ENCODE results near the gene TBRG4.
A peak's percentile ranks its signal among the peaks of the same experiment; 100 is the strongest.
"Not testable (repeated sequence)": the region's sequence is repeated elsewhere in the genome, so short reads cannot be mapped to it uniquely, and the experiment has no call there.

TBRG4 gene

DNA sequence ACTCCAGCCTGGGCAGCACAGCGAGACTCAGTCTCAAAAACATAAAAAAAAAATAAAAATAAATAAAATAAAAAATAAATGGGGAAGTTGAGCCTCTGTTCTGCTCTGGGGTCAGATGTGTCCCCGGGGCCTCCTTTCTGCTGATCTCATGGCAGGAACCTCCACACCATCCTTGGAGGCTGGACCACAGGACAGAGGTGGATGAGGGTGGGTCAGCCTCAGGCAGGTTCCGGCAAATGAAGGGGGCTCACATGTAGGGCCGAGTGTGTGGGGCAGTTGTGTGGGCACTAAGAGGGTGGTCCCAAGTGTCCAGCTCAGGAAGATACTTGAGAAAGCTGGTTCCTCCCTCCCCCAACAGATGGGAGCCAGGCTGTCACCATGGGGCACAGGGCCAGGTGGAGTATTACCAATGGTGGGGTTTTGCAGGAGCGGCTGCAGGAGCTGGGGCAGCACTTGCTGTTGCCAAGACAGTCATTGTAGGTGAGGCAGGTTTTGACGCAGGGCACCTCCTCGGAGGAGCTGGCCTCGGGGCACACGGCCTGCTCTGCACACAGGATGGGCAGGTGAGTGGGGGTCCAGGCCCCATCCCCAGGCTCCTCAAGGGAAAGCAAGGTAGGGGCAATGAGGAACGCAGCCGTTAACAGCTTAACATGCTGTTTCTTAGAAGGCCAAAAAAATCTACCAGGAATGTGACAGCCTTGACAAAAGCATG is 13.9 kb upstream of the TBRG4 start:
- no peak overlapping the region for H3K27ac ChIP-seq (ENCODE audit: low read length)
- H3K4me1 ChIP-seq (ENCODE audit: insufficient read depth, low read length) = peaks cover 10% of the 10 kb centered on the region; the same call in 1 of the 2 replicates
- no peak overlapping the region for H3K4me3 ChIP-seq (ENCODE audit: low read length)
- no peaks in the 10 kb centered on the region for H3K9me3 ChIP-seq (ENCODE audit: insufficient read depth, low read depth, low read length)
- H3K9ac ChIP-seq (ENCODE audit: low read depth, low read length) = no peak overlapping the region
- no peaks in the 10 kb centered on the region for H3K27me3 ChIP-seq (ENCODE audit: insufficient read depth, low read length)
- H3K36me3 ChIP-seq (ENCODE audit: insufficient read depth, low read depth, low read length) = no peaks in the 10 kb centered on the region

DNA sequence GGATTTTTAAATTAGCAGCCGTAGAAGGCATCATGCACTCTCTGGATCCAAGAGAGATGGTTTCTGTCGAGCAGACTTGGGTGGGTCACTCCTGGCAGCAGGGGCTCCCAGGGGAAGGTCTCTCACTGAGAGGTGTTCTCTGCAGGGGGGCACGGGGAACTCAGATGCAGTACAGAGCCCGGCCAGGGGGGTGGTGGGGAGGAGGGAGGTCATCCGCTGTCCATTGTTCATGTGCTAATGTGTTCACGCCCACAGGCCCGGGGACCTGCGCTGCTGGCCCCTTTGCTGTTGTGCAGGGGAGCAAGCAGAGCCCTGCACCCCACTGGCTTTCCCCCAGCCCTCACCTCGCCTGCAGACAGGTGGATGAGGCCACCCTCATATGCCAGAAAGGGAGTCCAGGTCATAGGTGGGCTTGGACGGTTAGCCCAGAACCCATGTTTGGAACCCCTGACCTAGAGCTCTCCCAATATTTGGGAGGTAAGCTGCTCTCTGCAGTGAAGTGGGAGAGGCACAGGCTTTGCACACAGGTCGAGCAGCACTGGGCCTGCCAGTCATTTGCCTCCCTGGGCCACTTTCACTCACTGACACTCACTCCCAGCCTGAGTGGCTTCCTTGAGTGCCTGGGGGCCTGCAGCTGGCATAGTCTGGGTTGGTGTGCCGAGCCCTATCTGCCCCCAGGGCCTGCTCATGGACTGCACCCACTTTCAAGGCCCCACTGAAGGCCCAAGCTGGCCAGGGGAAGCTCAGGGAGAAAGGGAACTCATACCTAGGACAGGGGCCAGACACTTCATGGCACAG is 12.6 kb upstream of the TBRG4 start:
- H3K9me3 ChIP-seq (ENCODE audit: insufficient read depth, low read depth, low read length) = no peaks in the 10 kb centered on the region

GRCh38 chr7:45122975-45123860 is 11.7 kb upstream of the TBRG4 start:
- Histone ChIP-seq H3K27ac (ENCODE audit: low read length) (no peak overlapping the region), H3K9ac (ENCODE audit: low read depth, low read length) (no peak overlapping the region), H3K27me3 (ENCODE audit: insufficient read depth, low read length) (no peaks in the 10 kb centered on the region), H3K4me3 (ENCODE audit: low read length) (no peak overlapping the region), H3K4me1 (ENCODE audit: insufficient read depth, low read length) (peaks cover 10% of the 10 kb centered on the region; the same call in 1 of the 2 replicates), H3K36me3 (ENCODE audit: insufficient read depth, low read depth, low read length) (no peaks in the 10 kb centered on the region), H3K9me3 (ENCODE audit: insufficient read depth, low read depth, low read length) (no peaks in the 10 kb centered on the region)

More for the DNA sequence above, 12.6 kb upstream of the TBRG4 start:
- Histone ChIP-seq H3K27ac (ENCODE audit: low read length) (no peak overlapping the region), H3K36me3 (ENCODE audit: insufficient read depth, low read depth, low read length) (no peaks in the 10 kb centered on the region), H3K9ac (ENCODE audit: low read depth, low read length) (no peak overlapping the region), H3K4me1 (ENCODE audit: insufficient read depth, low read length) (peaks cover 10% of the 10 kb centered on the region; the same call in 1 of the 2 replicates), H3K27me3 (ENCODE audit: insufficient read depth, low read length) (no peaks in the 10 kb centered on the region), H3K4me3 (ENCODE audit: low read length) (no peak overlapping the region)

DNA sequence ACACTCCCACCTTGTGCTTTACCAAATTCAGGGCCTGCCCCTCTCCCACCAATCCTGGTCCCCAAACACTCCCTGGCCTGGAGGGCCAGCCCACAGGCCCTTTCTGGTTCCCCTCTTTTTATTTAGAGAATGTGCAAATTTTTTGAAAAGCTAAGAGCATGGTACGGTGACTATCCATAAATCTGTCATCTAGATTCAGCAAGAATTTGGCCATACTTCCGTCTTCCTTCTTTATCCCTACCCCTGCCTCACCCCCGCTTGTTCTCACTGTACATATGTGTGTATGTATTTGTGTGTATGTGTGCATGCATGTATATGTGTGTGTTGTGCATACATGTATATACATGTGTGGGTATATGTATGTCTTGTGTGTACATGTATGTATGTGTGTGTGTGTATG is 8.1 kb upstream of the TBRG4 start:
- peaks cover 10% of the 10 kb centered on the region; the same call in 1 of the 2 replicates for H3K4me1 ChIP-seq (ENCODE audit: insufficient read depth, low read length)
- H3K4me3 ChIP-seq (ENCODE audit: low read length) = no peak overlapping the region
- peaks cover 15% of the 10 kb centered on the region; the same call in 1 of the 2 replicates for H3K27me3 ChIP-seq (ENCODE audit: insufficient read depth, low read length)
- H3K9ac ChIP-seq (ENCODE audit: low read depth, low read length) = no peak overlapping the region
- H3K36me3 ChIP-seq (ENCODE audit: insufficient read depth, low read depth, low read length) = no peaks in the 10 kb centered on the region
- no peak overlapping the region for H3K27ac ChIP-seq (ENCODE audit: low read length)
- H3K9me3 ChIP-seq (ENCODE audit: insufficient read depth, low read depth, low read length) = no peaks in the 10 kb centered on the region

DNA sequence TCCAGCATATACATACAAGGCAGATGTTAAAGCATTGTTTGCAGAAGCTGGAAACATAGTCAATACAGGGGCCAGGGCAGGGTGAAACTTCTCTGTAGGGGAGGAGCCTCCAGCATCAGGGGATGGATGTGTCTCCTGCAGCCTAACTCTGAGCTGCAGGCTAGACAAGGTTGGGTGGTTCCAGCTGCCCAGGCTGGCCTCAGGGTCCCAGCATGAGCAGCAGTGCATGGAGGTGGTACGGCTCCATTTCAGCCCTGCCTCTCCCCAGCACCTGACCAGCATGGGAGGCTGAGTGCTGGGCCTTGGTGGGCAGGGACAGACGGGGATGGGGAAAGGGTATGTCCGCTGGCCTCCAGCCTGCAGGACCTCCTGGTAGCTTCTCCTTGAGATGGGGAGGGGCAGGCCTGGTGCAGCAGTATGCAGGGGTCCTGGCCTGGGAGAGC is 7.4 kb upstream of the TBRG4 start:
- Histone ChIP-seq H3K27me3 (ENCODE audit: insufficient read depth, low read length) (peaks cover 20% of the 10 kb centered on the region; the same call in 1 of the 2 replicates), H3K9me3 (ENCODE audit: insufficient read depth, low read depth, low read length) (no peaks in the 10 kb centered on the region), H3K4me3 (ENCODE audit: low read length) (no peak overlapping the region), H3K4me1 (ENCODE audit: insufficient read depth, low read length) (peaks cover 6% of the 10 kb centered on the region; the same call in 1 of the 2 replicates), H3K27ac (ENCODE audit: low read length) (no peak overlapping the region), H3K9ac (ENCODE audit: low read depth, low read length) (no peak overlapping the region), H3K36me3 (ENCODE audit: insufficient read depth, low read depth, low read length) (no peaks in the 10 kb centered on the region)

DNA sequence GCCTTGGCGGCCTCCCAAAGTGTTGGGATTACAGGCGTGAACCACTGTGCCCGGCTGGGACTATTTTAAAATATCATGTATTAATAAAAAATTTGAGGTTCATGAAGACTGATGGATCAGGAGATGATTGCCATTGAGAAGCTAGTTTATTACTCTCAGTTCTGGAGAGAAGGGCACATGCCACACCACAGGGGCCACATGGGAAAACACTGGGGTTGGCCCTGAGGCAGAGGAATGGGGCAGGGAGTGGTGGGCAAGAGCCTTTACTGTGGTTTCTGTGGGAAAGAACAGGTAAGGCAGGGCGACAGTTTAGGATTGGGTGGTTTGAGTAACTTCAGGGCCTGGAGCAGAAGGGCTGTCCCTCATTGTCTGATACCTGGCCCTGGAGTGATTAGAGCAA is 6.8 kb upstream of the TBRG4 start:
- Histone ChIP-seq H3K9me3 (ENCODE audit: insufficient read depth, low read depth, low read length) (no peaks in the 10 kb centered on the region), H3K4me3 (ENCODE audit: low read length) (no peak overlapping the region), H3K27me3 (ENCODE audit: insufficient read depth, low read length) (peaks cover 20% of the 10 kb centered on the region; the same call in 1 of the 2 replicates), H3K36me3 (ENCODE audit: insufficient read depth, low read depth, low read length) (no peaks in the 10 kb centered on the region), H3K27ac (ENCODE audit: low read length) (no peak overlapping the region), H3K9ac (ENCODE audit: low read depth, low read length) (no peak overlapping the region), H3K4me1 (ENCODE audit: insufficient read depth, low read length) (no peaks in the 10 kb centered on the region)

DNA sequence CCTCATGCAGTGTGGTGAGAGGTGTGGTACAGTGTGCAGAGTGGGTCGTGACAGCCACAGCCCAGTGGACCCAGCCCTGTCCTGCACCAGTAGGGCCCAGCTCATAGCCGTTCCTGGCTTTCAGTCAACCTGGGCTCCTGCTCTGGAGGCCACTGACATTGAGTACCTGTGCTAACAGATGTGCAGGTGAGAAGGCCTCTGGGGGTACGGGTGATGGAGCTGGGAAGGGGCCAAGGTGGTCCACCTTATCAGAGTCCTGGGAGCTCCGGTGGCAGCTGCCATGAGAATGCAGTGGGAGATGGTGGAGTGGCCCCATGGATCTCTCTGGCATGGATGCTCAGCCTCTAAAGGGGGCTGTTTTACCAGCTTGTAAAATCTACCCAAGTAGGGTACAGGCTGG is 6.1 kb upstream of the TBRG4 start:
- H3K27ac ChIP-seq (ENCODE audit: low read length) = no peak overlapping the region

DNA sequence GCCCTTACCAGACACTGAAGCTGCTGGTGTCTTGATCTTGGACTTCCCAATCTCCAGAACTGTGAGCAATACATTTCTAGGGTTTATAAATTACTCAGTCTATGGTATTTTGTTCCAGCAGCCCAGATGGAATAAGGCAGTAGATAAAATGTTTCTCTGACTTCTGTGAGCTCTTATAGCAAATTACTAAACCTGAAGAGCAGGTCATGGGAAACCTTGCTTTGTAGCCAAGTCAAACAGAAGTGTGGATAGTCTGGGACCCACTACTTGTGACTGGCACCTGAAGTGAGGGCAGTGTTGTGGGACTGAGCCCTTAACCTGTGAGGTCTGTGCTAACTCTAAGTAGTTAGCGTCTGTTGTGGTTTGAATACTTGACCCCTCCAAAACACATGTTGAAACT is 4.6 kb upstream of the TBRG4 start:
- Histone ChIP-seq H3K9me3 (ENCODE audit: insufficient read depth, low read depth, low read length) (no peaks in the 10 kb centered on the region), H3K27ac (ENCODE audit: low read length) (no peak overlapping the region), H3K36me3 (ENCODE audit: insufficient read depth, low read depth, low read length) (no peaks in the 10 kb centered on the region), H3K4me3 (ENCODE audit: low read length) (no peak overlapping the region), H3K9ac (ENCODE audit: low read depth, low read length) (no peak overlapping the region), H3K4me1 (ENCODE audit: insufficient read depth, low read length) (peaks cover 3% of the 10 kb centered on the region; the same call in 1 of the 2 replicates), H3K27me3 (ENCODE audit: insufficient read depth, low read length) (peaks cover 20% of the 10 kb centered on the region; the same call in 1 of the 2 replicates)

More for the DNA sequence above, 6.1 kb upstream of the TBRG4 start:
- H3K27me3 ChIP-seq (ENCODE audit: insufficient read depth, low read length) = peaks cover 20% of the 10 kb centered on the region; the same call in 1 of the 2 replicates
- no peak overlapping the region for H3K4me3 ChIP-seq (ENCODE audit: low read length)
- no peaks in the 10 kb centered on the region for H3K36me3 ChIP-seq (ENCODE audit: insufficient read depth, low read depth, low read length)
- peaks cover 2% of the 10 kb centered on the region; the same call in 1 of the 2 replicates for H3K4me1 ChIP-seq (ENCODE audit: insufficient read depth, low read length)
- no peak overlapping the region for H3K9ac ChIP-seq (ENCODE audit: low read depth, low read length)
- no peaks in the 10 kb centered on the region for H3K9me3 ChIP-seq (ENCODE audit: insufficient read depth, low read depth, low read length)

DNA sequence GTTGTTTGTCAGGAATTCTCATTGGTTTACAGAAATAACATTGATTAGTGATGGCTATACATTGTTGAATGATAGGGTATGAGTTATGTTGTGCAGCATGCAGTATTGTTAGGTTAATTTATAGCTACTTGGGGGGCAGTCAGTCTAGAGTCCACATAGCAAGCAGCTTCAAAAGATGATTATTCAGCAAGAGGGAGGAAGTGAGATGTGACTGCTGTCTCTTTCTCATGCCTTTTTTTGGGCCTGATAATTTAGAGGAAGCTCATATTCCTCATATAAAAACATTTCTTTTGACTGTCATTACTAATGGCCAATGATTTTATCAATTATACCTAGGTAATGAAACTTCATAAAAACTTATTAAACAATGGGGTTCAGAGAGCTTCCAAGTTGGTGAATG is 3.4 kb upstream of the TBRG4 start:
- Histone ChIP-seq H3K9ac (ENCODE audit: low read depth, low read length) (no peak overlapping the region), H3K27ac (ENCODE audit: low read length) (no peak overlapping the region), H3K4me3 (ENCODE audit: low read length) (no peak overlapping the region)

DNA sequence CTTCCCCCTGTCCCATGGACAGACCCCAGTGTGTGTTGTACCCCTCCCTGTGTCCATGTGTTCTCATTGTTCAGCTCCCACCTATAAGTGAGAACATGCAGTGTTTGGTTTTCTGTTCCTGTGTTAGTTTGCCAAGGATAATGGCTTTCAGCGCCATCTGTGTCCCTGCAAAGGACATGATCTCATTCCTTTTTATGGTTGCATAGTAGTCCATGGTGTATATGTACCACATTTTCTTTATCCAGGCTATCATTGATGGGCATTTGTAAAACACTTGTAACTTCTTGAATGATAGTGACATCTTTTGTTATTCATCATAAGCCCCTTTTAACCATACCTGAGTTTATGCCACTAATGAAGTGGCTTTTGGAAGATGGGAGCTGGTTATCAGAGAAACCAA is 2.8 kb upstream of the TBRG4 start:
- not testable (repeated sequence) for H3K27ac ChIP-seq (ENCODE audit: low read length); H3K9me3 ChIP-seq (ENCODE audit: insufficient read depth, low read depth, low read length); H3K4me3 ChIP-seq (ENCODE audit: low read length); H3K4me1 ChIP-seq (ENCODE audit: insufficient read depth, low read length); H3K36me3 ChIP-seq (ENCODE audit: insufficient read depth, low read depth, low read length); H3K9ac ChIP-seq (ENCODE audit: low read depth, low read length)
- H3K27me3 ChIP-seq (ENCODE audit: insufficient read depth, low read length) = peaks cover 20% of the 10 kb centered on the region; the same call in 1 of the 2 replicates

More for the DNA sequence above, 3.4 kb upstream of the TBRG4 start:
- Histone ChIP-seq H3K4me1 (ENCODE audit: insufficient read depth, low read length) (peaks cover 3% of the 10 kb centered on the region; the same call in 1 of the 2 replicates), H3K9me3 (ENCODE audit: insufficient read depth, low read depth, low read length) (no peaks in the 10 kb centered on the region), H3K27me3 (ENCODE audit: insufficient read depth, low read length) (peaks cover 20% of the 10 kb centered on the region; the same call in 1 of the 2 replicates), H3K36me3 (ENCODE audit: insufficient read depth, low read depth, low read length) (no peaks in the 10 kb centered on the region)

DNA sequence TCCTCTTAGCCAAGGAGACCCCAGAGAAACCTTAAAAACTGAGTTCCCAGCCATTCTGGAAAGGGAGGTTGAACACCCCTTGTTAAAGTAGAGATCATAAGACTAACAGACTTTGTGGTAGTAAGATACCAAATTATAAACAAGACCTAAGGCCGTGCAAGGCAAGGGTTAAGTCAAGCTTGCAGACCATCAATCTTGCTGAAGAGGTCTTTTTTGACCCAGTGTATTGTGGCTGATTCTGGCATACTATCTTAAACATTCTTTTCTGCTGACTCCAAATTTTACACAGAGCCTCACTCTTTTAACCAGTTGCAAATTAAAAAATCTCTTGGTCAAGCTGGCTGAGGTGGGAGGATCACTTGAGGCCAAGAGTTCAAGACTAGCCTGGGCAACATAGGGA is 1.2 kb upstream of the TBRG4 start:
- H3K9me3 ChIP-seq (ENCODE audit: insufficient read depth, low read depth, low read length) = no peaks in the 10 kb centered on the region
- H3K27ac ChIP-seq (ENCODE audit: low read length) = no peak overlapping the region
- H3K4me3 ChIP-seq (ENCODE audit: low read length) = peak overlapping the region; percentile 97
- H3K9ac ChIP-seq (ENCODE audit: low read depth, low read length) = peak overlapping the region; percentile 98; the same call in 1 of the 2 replicates
- peaks cover 20% of the 10 kb centered on the region; the same call in 1 of the 2 replicates for H3K27me3 ChIP-seq (ENCODE audit: insufficient read depth, low read length)
- H3K36me3 ChIP-seq (ENCODE audit: insufficient read depth, low read depth, low read length) = peaks cover 18% of the 10 kb centered on the region
- H3K4me1 ChIP-seq (ENCODE audit: insufficient read depth, low read length) = peaks cover 3% of the 10 kb centered on the region; the same call in 1 of the 2 replicates
